H1 (cell line): ENCODE results near the gene FAM133A. TPM values are rescaled to one million over a fixed set of nuclear protein-coding genes. Genes with fewer than 3 reads are reported as not detected.

ENCODE experiments used
- BACH1 ChIP-seq: IDR thresholded peaks from 2 replicates; pipeline ENCODE4 v1.6.1; 2012; ENCODE audit warnings: low read length, improper control_type of control experiment
- TBP ChIP-seq: IDR thresholded peaks from 2 replicates; pipeline ENCODE4 v1.6.1; 2011; ENCODE audit warnings: low read depth, low read length, improper control_type of control experiment
- ZNF274 ChIP-seq: IDR thresholded peaks from 2 replicates; pipeline ENCODE4 v1.7.0; 2012; ENCODE audit warnings: low read length, borderline replicate concordance; ENCODE audit errors: extremely low read depth
- polyA plus RNA-seq, 7 experiments: library from polyadenylated mRNA; depleted of rRNA in 3 of 7; stranded (reverse) in 5 of 7; unstranded in 2 of 7; fragments of >200 nt in 5 of 7; fragments of 200-250 nt in 2 of 7; gene quantifications; 1 replicate in 5 of 7; 2 replicates in 1 of 7; 4 replicates in 1 of 7; pipeline versions ENCODE4 v1.2.1 to v1.2.3, GENCODE V29; 2011 to 2013; ENCODE audit warnings: missing spikeins in 2 of 7, mixed read lengths in 2 of 7
- total RNA-seq: library from RNA; stranded (reverse); fragmentation: NEBNext Ultra II Directional; extraction: Animal tissue kit (Norgen Biotek cat#: 25700); gene quantifications from 2 replicates; pipeline ENCODE4 v1.2.1, GENCODE V29; 2021
- TF ChIP-seq, protein P1 (sequence below): IDR thresholded peaks from 2 replicates; pipeline ENCODE4 v1.6.1; 2011; ENCODE audit warnings: low read depth, mild to moderate bottlenecking, low read length; ENCODE audit not compliant: insufficient read depth

FAM133A gene
- total and polyA plus RNA-seq, 2 of the 8 experiments (the other 6 are each of a cell fraction or from before 2014, with no cell fraction given): 0.26 to 0.82 TPM

DNA sequence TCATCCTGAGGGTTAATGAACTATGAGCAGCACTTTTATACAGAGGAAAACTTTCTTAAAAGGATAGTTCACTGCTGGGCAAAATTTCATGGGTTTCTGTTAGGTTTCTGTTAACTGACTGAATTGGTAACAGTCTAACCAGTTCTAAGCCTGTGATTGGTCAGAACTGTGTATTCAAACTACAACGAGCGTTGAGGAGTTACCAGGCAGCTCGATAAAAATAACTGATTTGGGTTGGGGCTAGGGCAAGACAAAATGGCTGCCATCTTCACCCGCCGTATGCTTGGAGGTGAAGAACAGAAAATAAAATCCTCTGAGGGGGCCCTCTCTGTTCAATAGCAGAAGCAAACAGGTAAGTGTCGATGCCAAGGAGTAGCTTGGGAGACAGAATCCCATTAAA, 22.0 kb downstream of the FAM133A start (continued):
- TF ChIP-seq, protein P1, sequence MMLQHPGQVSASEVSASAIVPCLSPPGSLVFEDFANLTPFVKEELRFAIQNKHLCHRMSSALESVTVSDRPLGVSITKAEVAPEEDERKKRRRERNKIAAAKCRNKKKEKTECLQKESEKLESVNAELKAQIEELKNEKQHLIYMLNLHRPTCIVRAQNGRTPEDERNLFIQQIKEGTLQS: no peak
- no peak for TF ChIP-seq ZNF274
- TF ChIP-seq TBP: no peak
- no peak for TF ChIP-seq BACH1
- TF ChIP-seq, all 59 proteins: peak for 0
